HG03469 (cell line): ENCODE measurements around the gene TPP2.

ENCODE experiments used
- ATAC-seq: cut with Tn5 transposase; IDR thresholded peaks from one replicate; pipeline ENCODE4 v1.9.1; 2021; ENCODE audit warnings: mild to moderate bottlenecking, moderate library complexity, moderate number of reproducible peaks; ENCODE audit not compliant: unreplicated experiment

The TPP2 gene

GRCh38 chr13:102692491-102692826 lies 95.7 kb downstream of the TPP2 start:
- no peak for ATAC-seq

GRCh38 chr13:102693250-102693649 lies 96.5 kb downstream of the TPP2 start:
- no peak for ATAC-seq

- no peak for ATAC-seq
Observed at GRCh38 chr13:102693776-102694175, 97.0 kb downstream of the TPP2 start.

- no peak for ATAC-seq
Observed at GRCh38 chr13:102694937-102695336, 98.2 kb downstream of the TPP2 start, which contains the start of gene METTL21C. Gene METTL21C (minus strand): TSS chr13:102695044. CDS start chr13:102694498, 546 bp downstream.

GRCh38 chr13:102696465-102696864 lies 99.7 kb downstream of the TPP2 start:
- no peak for ATAC-seq

- no peak for ATAC-seq
Observed at GRCh38 chr13:102697264-102697663, 100.5 kb downstream of the TPP2 start.

GRCh38 chr13:102697929-102698648 lies 101.3 kb downstream of the TPP2 start:
- ATAC-seq = no peak

- ATAC-seq = no peak
Observed at GRCh38 chr13:102698649-102698980, 101.8 kb downstream of the TPP2 start.

GRCh38 chr13:102699504-102699903 lies 102.7 kb downstream of the TPP2 start:
- no peak for ATAC-seq

- ATAC-seq = no peak
Observed at GRCh38 chr13:102700088-102701031, 103.6 kb downstream of the TPP2 start.

GRCh38 chr13:102701331-102701730 lies 104.5 kb downstream of the TPP2 start:
- ATAC-seq = no peak

GRCh38 chr13:102702965-102703725 lies 106.4 kb downstream of the TPP2 start:
- ATAC-seq = no peak

GRCh38 chr13:102703726-102704035 lies 106.9 kb downstream of the TPP2 start:
- no peak for ATAC-seq

GRCh38 chr13:102704238-102705058 lies 107.7 kb downstream of the TPP2 start:
- no peak for ATAC-seq

- ATAC-seq = no peak
Observed at GRCh38 chr13:102707467-102707866, 110.7 kb downstream of the TPP2 start.

GRCh38 chr13:102708211-102708610 lies 111.4 kb downstream of the TPP2 start:
- no peak for ATAC-seq

- ATAC-seq = no peak
Observed at GRCh38 chr13:102708991-102709390, 112.2 kb downstream of the TPP2 start.

- no peak for ATAC-seq
Observed at GRCh38 chr13:102709536-102709935, 112.8 kb downstream of the TPP2 start.

- ATAC-seq = no peak
Observed at GRCh38 chr13:102710261-102710679, 113.5 kb downstream of the TPP2 start.

- ATAC-seq = no peak
Observed at GRCh38 chr13:102715447-102715846, 118.7 kb downstream of the TPP2 start.

GRCh38 chr13:102718746-102719145 lies 122.0 kb downstream of the TPP2 start:
- ATAC-seq = no peak
